HepG2 (cell line): ENCODE measurements around the gene BMP8A. TPM values are rescaled to one million over a fixed set of nuclear protein-coding genes. Genes with fewer than 3 reads are reported as not detected.

ENCODE experiments used
- ATAC-seq: fragments of 200-7000 bp; cut with Tn5 transposase; 3 replicates; pipeline ENCODE4 v1.9.1; 2020; ENCODE audit warnings: mild to moderate bottlenecking, moderate library complexity
- BruUV-seq: library from RNA; stranded (reverse); fragments of 400-500 nt; replicated peaks from 2 replicates; lab custom pipeline; 2021; lab: Mats Ljungman, UMichigan
- CTCF ChIA-PET: fragments of 300-600 bp; formaldehyde crosslinking; extraction: SDS; loops from one replicate; lab custom pipeline; 2021; ENCODE audit warnings: low total read pairs, inconsistent platforms, low intra/inter-chr PET ratio; lab: Yijun Ruan, JAX
- POLR2A ChIA-PET: fragments of 350-600 bp; sonication (Branson Sonifier 250); formaldehyde crosslinking; loops from one replicate; lab custom pipeline; 2020; ENCODE audit warnings: antibody characterized with exemption, inconsistent platforms; lab: Yijun Ruan, JAX
- DNase-seq: peaks from one replicate; pipeline ENCODE4 v3.0.0-alpha.2; 2015; ENCODE audit warnings: low spot score
- FAIRE-seq: peaks from 3 replicates; lab custom pipeline; 2011; peaks lifted over from hg19 to GRCh38; lab: Jason Lieb, UNC
- H2AFZ ChIP-seq: one replicate; pipeline ENCODE4 v1.6.1; 2011; ENCODE audit warnings: low read length, inconsistent platforms
- H3K27ac ChIP-seq: fragments of 300-600 bp; 3 replicates; pipeline ENCODE4 v1.8.0; 2011; ENCODE audit warnings: mixed run types, mild to moderate bottlenecking, mixed read lengths, low read length, inconsistent platforms; ENCODE audit not compliant: insufficient read depth; ENCODE audit errors: extremely low read length
- H3K27me3 ChIP-seq, 2 experiments: fragments of 200-600 bp in 1 of 2; 2 replicates in 1 of 2; 3 replicates in 1 of 2; pipeline versions ENCODE4 v1.6.0 to v1.8.0; 2011; ENCODE audit warnings: low read length in 2 of 2, mild to moderate bottlenecking in 2 of 2, moderate library complexity in 2 of 2, inconsistent platforms in 1 of 2; ENCODE audit not compliant: insufficient read depth in 2 of 2, control insufficient read depth in 1 of 2
- H3K36me3 ChIP-seq, 2 experiments: fragments of 200-600 bp in 1 of 2; replicated peaks in 1 of 2; 2 replicates in 1 of 2; 3 replicates in 1 of 2; pipeline versions ENCODE4 v1.5.1 to v1.8.0; 2011; ENCODE audit warnings: low read length in 2 of 2, inconsistent platforms in 1 of 2; ENCODE audit not compliant: insufficient read depth in 2 of 2, control insufficient read depth in 1 of 2
- H3K4me1 ChIP-seq: 2 replicates; pipeline ENCODE4 v1.5.1; 2012; ENCODE audit warnings: low read length, inconsistent platforms; ENCODE audit not compliant: insufficient read depth
- H3K4me2 ChIP-seq: 2 replicates; pipeline ENCODE4 v1.6.0; 2011; ENCODE audit warnings: low read depth, low read length, inconsistent platforms
- H3K4me3 ChIP-seq, 3 experiments: fragments of 200-600 bp in 1 of 3; sonication (generic), shearing (Covaris generic) in 1 of 3; replicated peaks in 1 of 3; 2 replicates each; pipeline ENCODE4 v1.5.1; 2011 to 2016; ENCODE audit warnings: low read length in 3 of 3, inconsistent platforms in 2 of 3, low read depth in 2 of 3, mild to moderate bottlenecking in 2 of 3, control low read depth in 1 of 3, mixed read lengths in 1 of 3; ENCODE audit not compliant: insufficient read depth in 1 of 3
- H3K79me2 ChIP-seq: one replicate; pipeline ENCODE4 v1.6.1; 2011; ENCODE audit warnings: low read length, inconsistent platforms; ENCODE audit not compliant: insufficient read depth
- H3K9ac ChIP-seq: 2 replicates; pipeline ENCODE4 v1.6.0; 2011; ENCODE audit warnings: mild to moderate bottlenecking, low read depth, low read length, inconsistent platforms; ENCODE audit not compliant: insufficient read depth
- H3K9me3 ChIP-seq: 2 replicates; pipeline ENCODE4 v1.5.1; 2012; ENCODE audit warnings: mild to moderate bottlenecking, low read length
- H4K20me1 ChIP-seq: 2 replicates; pipeline ENCODE4 v1.6.0; 2011; ENCODE audit warnings: inconsistent platforms, mild to moderate bottlenecking, low read length, moderate library complexity; ENCODE audit not compliant: insufficient read depth
- FOSL2 ChIP-seq: sonication (generic); formaldehyde crosslinking; IDR thresholded peaks from 2 replicates; pipeline ENCODE4 v1.4.0; 2020; ENCODE audit warnings: missing genetic modification reagents
- KDM2A ChIP-seq: sonication (generic); formaldehyde crosslinking; IDR thresholded peaks from 2 replicates; pipeline ENCODE4 v1.4.0; 2020; ENCODE audit warnings: low read depth, missing genetic modification reagents, borderline replicate concordance
- SALL1 ChIP-seq: sonication (generic); formaldehyde crosslinking; IDR thresholded peaks from 2 replicates; pipeline ENCODE4 v1.8.0; 2022; ENCODE audit warnings: mild to moderate bottlenecking, missing genetic modification reagents
- SMYD3 ChIP-seq: sonication (generic); formaldehyde crosslinking; IDR thresholded peaks from 2 replicates; pipeline ENCODE4 v1.8.1; 2023; ENCODE audit warnings: mild to moderate bottlenecking, missing genetic modification reagents
- TEAD3 ChIP-seq: optimal IDR thresholded peaks from 2 replicates; pipeline ENCODE3; 2016; ENCODE audit warnings: borderline replicate concordance
- YEATS2 ChIP-seq: sonication (generic); formaldehyde crosslinking; IDR thresholded peaks from 2 replicates; pipeline ENCODE4 v1.4.0; 2020; ENCODE audit warnings: missing genetic modification reagents, borderline replicate concordance
- WGBS: methylation state at CpG from one replicate; pipeline ENCODE4 v1.1.6; 2017; ENCODE audit warnings: low lambda C conversion rate; 5-methylcytosine and 5-hydroxymethylcytosine counted together
- in situ Hi-C: cut with HindIII; loops from 2 replicates; pipeline ENCODE4 v1.10.0; 2017; ENCODE audit warnings: low pct_unique_long_range_greater_than_20kb; ENCODE audit not compliant: extremely low pct_ligation_motif_present
- intact Hi-C: fragments of 100-400 bp; cut with micrococcal nuclease; formaldehyde crosslinking; loops from one replicate; pipeline ENCODE4 v1.10.0; 2022; ENCODE audit not compliant: unreplicated experiment
- polyA plus RNA-seq, 8 experiments: library from polyadenylated mRNA; depleted of rRNA in 3 of 8; stranded (reverse) in 7 of 8; unstranded in 1 of 8; fragments of >200 nt; fragmentation: Illumina TruSeq in 4 of 8; extraction: Trizol in 4 of 8; gene quantifications; 2 replicates each; pipeline versions ENCODE4 v1.2.1 to v1.2.3, GENCODE V29; 2011 to 2016; ENCODE audit warnings: low read depth in 4 of 8, missing spikeins in 1 of 8, mixed read lengths in 1 of 8; ENCODE audit not compliant: insufficient read depth in 1 of 8
- total RNA-seq, 5 experiments: library from RNA; depleted of rRNA; stranded (reverse); fragments of >200 nt; fragmentation: Illumina TruSeq; extraction: Trizol; gene quantifications; 2 replicates each; pipeline ENCODE4 v1.2.3, GENCODE V29; 2016; ENCODE audit warnings: low read depth in 1 of 5
- TF ChIP-seq, protein P1 (sequence below): IDR thresholded peaks from 2 replicates; pipeline ENCODE4 v1.6.1; 2016; ENCODE audit warnings: mild to moderate bottlenecking
- TF ChIP-seq, protein P2 (sequence below): sonication (generic); formaldehyde crosslinking; IDR thresholded peaks from 2 replicates; pipeline ENCODE4 v1.4.0; 2020; ENCODE audit warnings: missing genetic modification reagents
- TF ChIP-seq, protein P3 (sequence below), 2 experiments: sonication (generic) in 1 of 2; formaldehyde crosslinking in 1 of 2; IDR thresholded peaks; 2 replicates each; pipeline versions ENCODE4 v1.4.0 to v1.6.1; 2018 to 2020; ENCODE audit warnings: missing genetic modification reagents in 2 of 2, borderline replicate concordance in 1 of 2, low read depth in 1 of 2, mild to moderate bottlenecking in 1 of 2, missing biosample characterization in 1 of 2
- TF ChIP-seq, protein P4 (sequence below): IDR thresholded peaks from 2 replicates; pipeline ENCODE4 v1.4.0; 2020; ENCODE audit warnings: mild to moderate bottlenecking, missing genetic modification reagents
- TF ChIP-seq, protein P5 (sequence below): sonication (generic); formaldehyde crosslinking; IDR thresholded peaks from 2 replicates; pipeline ENCODE4 v1.4.0; 2020; ENCODE audit warnings: missing genetic modification reagents

Gene BMP8A
- total and polyA plus RNA-seq, 2 of the 13 experiments (the other 11 are each of a cell fraction or from before 2014, with no cell fraction given), result 0.05 TPM; not detected in 1

DNA sequence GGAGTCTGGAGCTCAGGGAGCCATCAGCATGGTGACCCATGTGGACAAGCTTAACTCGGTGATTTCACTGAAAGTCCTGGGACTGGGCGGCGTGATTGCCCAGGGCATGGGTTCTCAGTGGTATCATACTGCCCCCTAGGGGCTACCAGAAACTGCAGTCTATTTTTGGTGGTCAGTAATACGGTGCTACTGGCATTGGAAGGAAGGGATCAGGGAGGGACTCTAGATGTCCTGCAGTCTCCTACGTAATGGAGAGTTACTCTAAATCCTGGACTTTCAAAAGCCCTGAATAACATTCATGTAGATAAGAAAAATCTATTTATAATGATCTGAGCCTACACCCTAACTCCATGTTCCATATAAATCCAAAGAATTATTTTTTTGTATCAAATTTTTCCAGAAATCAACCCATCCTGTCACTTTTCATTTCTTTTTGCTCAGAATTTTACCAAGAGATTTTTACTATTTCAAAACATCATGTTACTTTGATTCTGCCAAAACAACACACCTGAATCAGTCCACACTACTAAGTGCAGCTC is 47.9 kb downstream of the BMP8A start:
- H4K20me1 ChIP-seq, result no peaks in the 10 kb centered on the region
- H3K27ac ChIP-seq, result no peak overlapping the region
- no peaks in the 10 kb centered on the region for H3K27me3 ChIP-seq
- H3K9me3 ChIP-seq, result no peaks in the 10 kb centered on the region
- no TSS peak for BruUV-seq
- DNase-seq (peak; percentile 71), FAIRE-seq (peak; percentile 73), ATAC-seq (peak; percentile 99)
- H3K79me2 ChIP-seq, result no peaks in the 10 kb centered on the region
- in situ Hi-C loops, result loop anchor here (5.0 to 25.0 kb wide), 2 partner anchors 52 to 452 kb away; no protein-coding TSS in a partner anchor
- intact Hi-C loops, result loop anchor here (5.0 to 10.0 kb wide), 3 partner anchors 75 to 442 kb away; no protein-coding TSS in a partner anchor
- H3K4me1 ChIP-seq, result no peaks in the 10 kb centered on the region
- H3K4me3 ChIP-seq, result no peak overlapping the region
- H2AFZ ChIP-seq, result no peak overlapping the region
- H3K9ac ChIP-seq, result no peak overlapping the region
- WGBS, result 13% methylated on average over 5 of the region's 5 CpGs
- POLR2A ChIA-PET, result no interaction called here
- H3K36me3 ChIP-seq, result no peaks in the 10 kb centered on the region; a peak in 1 of 5 replicates
- H3K4me2 ChIP-seq, result peak overlapping the region; percentile 37; the same call in 1 of the 2 replicates
- CTCF ChIA-PET, result interaction anchor here (1.6 to 2.1 kb wide), 2 partner anchors 32 to 70 kb away, joined by 7 to 8 read pairs; no protein-coding TSS in a partner anchor
- TF ChIP-seq SALL1 (peak; percentile 36; the same call in 1 of the 2 replicates), FOSL2 (CRISPR knock-in tag) (0 out of 2 replicates have a peak, but pooled peaks have one; percentile 28), SMYD3 (no peak), YEATS2 (CRISPR knock-in tag) (0 out of 2 replicates have a peak, but pooled peaks have one; percentile 27), TEAD3 (peak; percentile 48), KDM2A (CRISPR knock-in tag) (0 out of 2 replicates have a peak, but pooled peaks have one; percentile 46)
- TF ChIP-seq, protein P1, sequence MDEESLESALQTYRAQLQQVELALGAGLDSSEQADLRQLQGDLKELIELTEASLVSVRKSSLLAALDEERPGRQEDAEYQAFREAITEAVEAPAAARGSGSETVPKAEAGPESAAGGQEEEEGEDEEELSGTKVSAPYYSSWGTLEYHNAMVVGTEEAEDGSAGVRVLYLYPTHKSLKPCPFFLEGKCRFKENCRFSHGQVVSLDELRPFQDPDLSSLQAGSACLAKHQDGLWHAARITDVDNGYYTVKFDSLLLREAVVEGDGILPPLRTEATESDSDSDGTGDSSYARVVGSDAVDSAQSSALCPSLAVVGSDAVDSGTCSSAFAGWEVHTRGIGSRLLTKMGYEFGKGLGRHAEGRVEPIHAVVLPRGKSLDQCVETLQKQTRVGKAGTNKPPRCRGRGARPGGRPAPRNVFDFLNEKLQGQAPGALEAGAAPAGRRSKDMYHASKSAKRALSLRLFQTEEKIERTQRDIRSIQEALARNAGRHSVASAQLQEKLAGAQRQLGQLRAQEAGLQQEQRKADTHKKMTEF (CRISPR knock-in tag), result 0 out of 2 replicates have a peak, but pooled peaks have one; percentile 36
- TF ChIP-seq, protein P2, sequence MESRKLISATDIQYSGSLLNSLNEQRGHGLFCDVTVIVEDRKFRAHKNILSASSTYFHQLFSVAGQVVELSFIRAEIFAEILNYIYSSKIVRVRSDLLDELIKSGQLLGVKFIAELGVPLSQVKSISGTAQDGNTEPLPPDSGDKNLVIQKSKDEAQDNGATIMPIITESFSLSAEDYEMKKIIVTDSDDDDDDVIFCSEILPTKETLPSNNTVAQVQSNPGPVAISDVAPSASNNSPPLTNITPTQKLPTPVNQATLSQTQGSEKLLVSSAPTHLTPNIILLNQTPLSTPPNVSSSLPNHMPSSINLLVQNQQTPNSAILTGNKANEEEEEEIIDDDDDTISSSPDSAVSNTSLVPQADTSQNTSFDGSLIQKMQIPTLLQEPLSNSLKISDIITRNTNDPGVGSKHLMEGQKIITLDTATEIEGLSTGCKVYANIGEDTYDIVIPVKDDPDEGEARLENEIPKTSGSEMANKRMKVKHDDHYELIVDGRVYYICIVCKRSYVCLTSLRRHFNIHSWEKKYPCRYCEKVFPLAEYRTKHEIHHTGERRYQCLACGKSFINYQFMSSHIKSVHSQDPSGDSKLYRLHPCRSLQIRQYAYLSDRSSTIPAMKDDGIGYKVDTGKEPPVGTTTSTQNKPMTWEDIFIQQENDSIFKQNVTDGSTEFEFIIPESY (CRISPR knock-in tag), result peak; percentile 31; the same call in 1 of the 2 replicates
- TF ChIP-seq, protein P3, sequence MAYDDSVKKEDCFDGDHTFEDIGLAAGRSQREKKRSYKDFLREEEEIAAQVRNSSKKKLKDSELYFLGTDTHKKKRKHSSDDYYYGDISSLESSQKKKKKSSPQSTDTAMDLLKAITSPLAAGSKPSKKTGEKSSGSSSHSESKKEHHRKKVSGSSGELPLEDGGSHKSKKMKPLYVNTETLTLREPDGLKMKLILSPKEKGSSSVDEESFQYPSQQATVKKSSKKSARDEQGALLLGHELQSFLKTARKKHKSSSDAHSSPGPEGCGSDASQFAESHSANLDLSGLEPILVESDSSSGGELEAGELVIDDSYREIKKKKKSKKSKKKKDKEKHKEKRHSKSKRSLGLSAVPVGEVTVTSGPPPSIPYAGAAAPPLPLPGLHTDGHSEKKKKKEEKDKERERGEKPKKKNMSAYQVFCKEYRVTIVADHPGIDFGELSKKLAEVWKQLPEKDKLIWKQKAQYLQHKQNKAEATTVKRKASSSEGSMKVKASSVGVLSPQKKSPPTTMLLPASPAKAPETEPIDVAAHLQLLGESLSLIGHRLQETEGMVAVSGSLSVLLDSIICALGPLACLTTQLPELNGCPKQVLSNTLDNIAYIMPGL (CRISPR knock-in tag; IDR thresholded peaks at IDR 0.05; ENCODE audit: borderline replicate concordance in 1 of 2, low read depth in 1 of 2), result peak in 1 of 2 experiments; percentile 75; a peak in 1 of 4 replicates
- TF ChIP-seq, protein P4, sequence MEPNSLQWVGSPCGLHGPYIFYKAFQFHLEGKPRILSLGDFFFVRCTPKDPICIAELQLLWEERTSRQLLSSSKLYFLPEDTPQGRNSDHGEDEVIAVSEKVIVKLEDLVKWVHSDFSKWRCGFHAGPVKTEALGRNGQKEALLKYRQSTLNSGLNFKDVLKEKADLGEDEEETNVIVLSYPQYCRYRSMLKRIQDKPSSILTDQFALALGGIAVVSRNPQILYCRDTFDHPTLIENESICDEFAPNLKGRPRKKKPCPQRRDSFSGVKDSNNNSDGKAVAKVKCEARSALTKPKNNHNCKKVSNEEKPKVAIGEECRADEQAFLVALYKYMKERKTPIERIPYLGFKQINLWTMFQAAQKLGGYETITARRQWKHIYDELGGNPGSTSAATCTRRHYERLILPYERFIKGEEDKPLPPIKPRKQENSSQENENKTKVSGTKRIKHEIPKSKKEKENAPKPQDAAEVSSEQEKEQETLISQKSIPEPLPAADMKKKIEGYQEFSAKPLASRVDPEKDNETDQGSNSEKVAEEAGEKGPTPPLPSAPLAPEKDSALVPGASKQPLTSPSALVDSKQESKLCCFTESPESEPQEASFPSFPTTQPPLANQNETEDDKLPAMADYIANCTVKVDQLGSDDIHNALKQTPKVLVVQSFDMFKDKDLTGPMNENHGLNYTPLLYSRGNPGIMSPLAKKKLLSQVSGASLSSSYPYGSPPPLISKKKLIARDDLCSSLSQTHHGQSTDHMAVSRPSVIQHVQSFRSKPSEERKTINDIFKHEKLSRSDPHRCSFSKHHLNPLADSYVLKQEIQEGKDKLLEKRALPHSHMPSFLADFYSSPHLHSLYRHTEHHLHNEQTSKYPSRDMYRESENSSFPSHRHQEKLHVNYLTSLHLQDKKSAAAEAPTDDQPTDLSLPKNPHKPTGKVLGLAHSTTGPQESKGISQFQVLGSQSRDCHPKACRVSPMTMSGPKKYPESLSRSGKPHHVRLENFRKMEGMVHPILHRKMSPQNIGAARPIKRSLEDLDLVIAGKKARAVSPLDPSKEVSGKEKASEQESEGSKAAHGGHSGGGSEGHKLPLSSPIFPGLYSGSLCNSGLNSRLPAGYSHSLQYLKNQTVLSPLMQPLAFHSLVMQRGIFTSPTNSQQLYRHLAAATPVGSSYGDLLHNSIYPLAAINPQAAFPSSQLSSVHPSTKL (CRISPR knock-in tag), result peak; percentile 33; the same call in 1 of the 2 replicates
- TF ChIP-seq, protein P5, sequence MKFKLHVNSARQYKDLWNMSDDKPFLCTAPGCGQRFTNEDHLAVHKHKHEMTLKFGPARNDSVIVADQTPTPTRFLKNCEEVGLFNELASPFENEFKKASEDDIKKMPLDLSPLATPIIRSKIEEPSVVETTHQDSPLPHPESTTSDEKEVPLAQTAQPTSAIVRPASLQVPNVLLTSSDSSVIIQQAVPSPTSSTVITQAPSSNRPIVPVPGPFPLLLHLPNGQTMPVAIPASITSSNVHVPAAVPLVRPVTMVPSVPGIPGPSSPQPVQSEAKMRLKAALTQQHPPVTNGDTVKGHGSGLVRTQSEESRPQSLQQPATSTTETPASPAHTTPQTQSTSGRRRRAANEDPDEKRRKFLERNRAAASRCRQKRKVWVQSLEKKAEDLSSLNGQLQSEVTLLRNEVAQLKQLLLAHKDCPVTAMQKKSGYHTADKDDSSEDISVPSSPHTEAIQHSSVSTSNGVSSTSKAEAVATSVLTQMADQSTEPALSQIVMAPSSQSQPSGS (CRISPR knock-in tag), result peak; percentile 45; the same call in 1 of the 2 replicates
